ENCODE measurements around the gene IL1R1. TPM values are rescaled to one million over a fixed set of nuclear protein-coding genes. Genes with fewer than 3 reads are reported as not detected.

The IL1R1 gene
- total RNA-seq, 1 donor from 2014 or later, result 1.7 TPM

DNA sequence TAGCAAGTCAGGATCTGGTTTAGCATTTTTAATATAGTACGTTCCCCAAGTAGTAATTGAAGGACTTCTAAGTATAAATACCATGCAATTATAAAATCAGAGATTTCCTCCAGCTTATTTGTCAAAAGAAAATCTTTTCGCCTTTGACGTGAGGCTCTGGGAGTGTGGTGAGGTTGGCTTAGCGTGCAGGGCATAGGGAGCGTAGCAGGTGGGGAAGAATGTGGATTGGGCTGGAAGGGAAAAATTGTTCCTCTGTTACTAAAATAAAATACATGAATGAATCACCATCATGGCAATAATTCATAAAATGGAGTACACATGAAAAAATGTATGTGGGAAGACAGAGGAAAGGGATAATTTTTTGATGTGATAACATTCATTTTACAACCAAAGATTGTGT, 38.8 kb downstream of the IL1R1 start:
- H3K36me3 ChIP-seq, result no peaks in the 10 kb centered on the region
- no peaks in the 10 kb centered on the region for H3K9me3 Mint-ChIP-seq
- DNase-seq (ENCODE audit: low spot score), result no peak
- H3K27ac Mint-ChIP-seq, result no peak overlapping the region
- H3K4me1 ChIP-seq, result no peaks in the 10 kb centered on the region
- no peaks in the 10 kb centered on the region for H3K4me1 Mint-ChIP-seq
- no peaks in the 10 kb centered on the region for H3F3A ChIP-seq (ENCODE audit: low read depth)
- no peak overlapping the region for H3K4me2 ChIP-seq
- no peaks in the 10 kb centered on the region for H3K36me3 Mint-ChIP-seq
- H3K9me3 ChIP-seq (ENCODE audit: low read depth), result no peaks in the 10 kb centered on the region
- no peak overlapping the region for H3K27ac ChIP-seq
- H4K20me1 ChIP-seq (ENCODE audit: low read depth), result no peaks in the 10 kb centered on the region
- H2AFZ ChIP-seq (replicated peaks), result no peak overlapping the region
- no peak overlapping the region for H3K9ac ChIP-seq
- H3K79me2 ChIP-seq (ENCODE audit: low read depth), result no peaks in the 10 kb centered on the region
- TF ChIP-seq EZH2 (IDR thresholded peaks at IDR 0.05) (no peak), EZH2phosphoT487 (IDR thresholded peaks at IDR 0.05) (no peak)
- TF ChIP-seq, protein P1, sequence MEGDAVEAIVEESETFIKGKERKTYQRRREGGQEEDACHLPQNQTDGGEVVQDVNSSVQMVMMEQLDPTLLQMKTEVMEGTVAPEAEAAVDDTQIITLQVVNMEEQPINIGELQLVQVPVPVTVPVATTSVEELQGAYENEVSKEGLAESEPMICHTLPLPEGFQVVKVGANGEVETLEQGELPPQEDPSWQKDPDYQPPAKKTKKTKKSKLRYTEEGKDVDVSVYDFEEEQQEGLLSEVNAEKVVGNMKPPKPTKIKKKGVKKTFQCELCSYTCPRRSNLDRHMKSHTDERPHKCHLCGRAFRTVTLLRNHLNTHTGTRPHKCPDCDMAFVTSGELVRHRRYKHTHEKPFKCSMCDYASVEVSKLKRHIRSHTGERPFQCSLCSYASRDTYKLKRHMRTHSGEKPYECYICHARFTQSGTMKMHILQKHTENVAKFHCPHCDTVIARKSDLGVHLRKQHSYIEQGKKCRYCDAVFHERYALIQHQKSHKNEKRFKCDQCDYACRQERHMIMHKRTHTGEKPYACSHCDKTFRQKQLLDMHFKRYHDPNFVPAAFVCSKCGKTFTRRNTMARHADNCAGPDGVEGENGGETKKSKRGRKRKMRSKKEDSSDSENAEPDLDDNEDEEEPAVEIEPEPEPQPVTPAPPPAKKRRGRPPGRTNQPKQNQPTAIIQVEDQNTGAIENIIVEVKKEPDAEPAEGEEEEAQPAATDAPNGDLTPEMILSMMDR (IDR thresholded peaks at IDR 0.05), result no peak
- no peak overlapping the region for H3K4me3 ChIP-seq
- H3K27me3 Mint-ChIP-seq (ENCODE audit: insufficient read depth, low read depth), result peaks cover 3% of the 10 kb centered on the region
- no peak overlapping the region for H3K4me3 Mint-ChIP-seq
- no peaks in the 10 kb centered on the region for H3K27me3 ChIP-seq

DNA sequence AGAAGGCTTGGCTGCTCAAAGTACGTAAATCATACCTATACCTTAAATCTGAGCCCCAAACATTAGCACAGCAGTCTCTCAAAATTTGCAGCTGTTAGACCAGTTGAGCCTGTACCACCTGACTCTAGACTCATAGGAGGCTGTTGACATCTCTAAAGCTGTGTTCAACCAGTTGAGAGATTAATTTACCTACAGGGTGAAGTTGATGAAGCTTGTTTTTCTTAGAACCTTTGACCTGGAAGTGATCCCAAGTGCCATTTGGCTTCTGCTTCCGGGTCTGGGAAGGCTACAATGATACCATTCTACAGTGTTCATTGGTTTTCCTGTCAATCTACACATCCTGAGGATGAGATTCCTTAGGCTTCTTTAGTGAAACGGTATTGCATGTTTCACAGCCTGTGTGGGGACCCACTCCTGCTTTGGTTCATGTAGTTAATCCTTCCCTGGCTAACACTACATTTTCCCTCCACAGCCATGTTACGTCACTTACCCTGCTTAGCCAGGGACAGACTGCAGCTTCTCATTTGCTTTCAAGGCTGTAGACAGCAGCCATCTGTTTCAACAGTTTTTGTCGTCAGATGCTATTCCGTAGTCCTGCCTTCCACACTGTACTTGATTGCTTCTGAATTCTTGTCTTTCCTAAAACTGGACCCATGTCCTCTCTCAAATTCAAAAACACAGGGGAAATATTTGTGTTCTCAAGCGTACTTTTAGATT, 39.5 kb downstream of the IL1R1 start:
- Histone ChIP-seq H3K4me2 (no peak overlapping the region), H3K36me3 (no peaks in the 10 kb centered on the region), H3K27me3 (peaks cover 6% of the 10 kb centered on the region), H3K79me2 (ENCODE audit: low read depth) (no peaks in the 10 kb centered on the region), H3K4me1 (no peaks in the 10 kb centered on the region), H3F3A (ENCODE audit: low read depth) (no peaks in the 10 kb centered on the region), H3K4me3 (no peak overlapping the region), H3K27ac (no peak overlapping the region), H3K9me3 (ENCODE audit: low read depth) (no peaks in the 10 kb centered on the region), H3K9ac (no peak overlapping the region), H4K20me1 (ENCODE audit: low read depth) (no peaks in the 10 kb centered on the region), H2AFZ (replicated peaks) (no peak overlapping the region)
- Mint-ChIP-seq H3K27me3 (ENCODE audit: insufficient read depth, low read depth) (peaks cover 6% of the 10 kb centered on the region), H3K36me3 (no peaks in the 10 kb centered on the region), H3K4me1 (no peaks in the 10 kb centered on the region), H3K27ac (no peak overlapping the region), H3K4me3 (no peak overlapping the region), H3K9me3 (no peaks in the 10 kb centered on the region)
- TF ChIP-seq, protein P1 (IDR thresholded peaks at IDR 0.05), result no peak
- TF ChIP-seq EZH2phosphoT487 (IDR thresholded peaks at IDR 0.05), result no peak
- TF ChIP-seq EZH2 (IDR thresholded peaks at IDR 0.05), result no peak
- no peak for DNase-seq (ENCODE audit: low spot score)

DNA sequence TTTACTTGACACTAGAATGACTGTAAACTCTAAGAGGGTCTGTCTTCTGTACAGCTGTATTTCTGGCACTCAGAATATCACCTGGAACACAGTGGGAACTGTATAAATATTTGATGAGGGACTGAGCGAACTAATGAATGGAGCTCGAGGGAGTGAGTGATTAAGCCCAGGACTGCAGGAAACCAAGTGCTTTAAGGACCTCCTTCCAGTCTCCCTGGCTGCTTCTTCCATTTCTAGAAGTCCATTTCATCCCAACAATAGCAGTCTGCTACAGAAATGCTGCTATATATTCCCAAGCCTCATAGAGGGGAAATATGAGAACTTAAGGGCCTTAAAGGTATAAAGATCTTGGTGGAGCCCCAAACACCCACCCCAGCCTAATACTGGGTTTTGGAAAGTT, 41.5 kb downstream of the IL1R1 start:
- no peaks in the 10 kb centered on the region for H3K4me1 ChIP-seq
- no peak overlapping the region for H3K27ac Mint-ChIP-seq
- H3K27me3 ChIP-seq, result peaks cover 17% of the 10 kb centered on the region
- peaks cover 6% of the 10 kb centered on the region for H3K27me3 Mint-ChIP-seq (ENCODE audit: insufficient read depth, low read depth)
- no peaks in the 10 kb centered on the region for H3K4me1 Mint-ChIP-seq
- H3K4me2 ChIP-seq, result no peak overlapping the region
- H3K9me3 Mint-ChIP-seq, result no peaks in the 10 kb centered on the region
- H3K9ac ChIP-seq, result no peak overlapping the region
- no peaks in the 10 kb centered on the region for H3K36me3 Mint-ChIP-seq
- H3K79me2 ChIP-seq (ENCODE audit: low read depth), result no peaks in the 10 kb centered on the region
- no peak overlapping the region for H3K4me3 ChIP-seq
- DNase-seq (ENCODE audit: low spot score), result no peak
- H3K36me3 ChIP-seq, result no peaks in the 10 kb centered on the region
- no peaks in the 10 kb centered on the region for H4K20me1 ChIP-seq (ENCODE audit: low read depth)
- H3F3A ChIP-seq (ENCODE audit: low read depth), result no peaks in the 10 kb centered on the region
- TF ChIP-seq, protein P1 (IDR thresholded peaks at IDR 0.05), result no peak
- TF ChIP-seq EZH2phosphoT487 (IDR thresholded peaks at IDR 0.05), result no peak
- no peak for TF ChIP-seq EZH2 (IDR thresholded peaks at IDR 0.05)
- no peak overlapping the region for H2AFZ ChIP-seq (replicated peaks)
- H3K4me3 Mint-ChIP-seq, result no peak overlapping the region
- H3K9me3 ChIP-seq (ENCODE audit: low read depth), result no peaks in the 10 kb centered on the region
- H3K27ac ChIP-seq, result no peak overlapping the region
